ENCODE data around the gene STOML3.

DNA sequence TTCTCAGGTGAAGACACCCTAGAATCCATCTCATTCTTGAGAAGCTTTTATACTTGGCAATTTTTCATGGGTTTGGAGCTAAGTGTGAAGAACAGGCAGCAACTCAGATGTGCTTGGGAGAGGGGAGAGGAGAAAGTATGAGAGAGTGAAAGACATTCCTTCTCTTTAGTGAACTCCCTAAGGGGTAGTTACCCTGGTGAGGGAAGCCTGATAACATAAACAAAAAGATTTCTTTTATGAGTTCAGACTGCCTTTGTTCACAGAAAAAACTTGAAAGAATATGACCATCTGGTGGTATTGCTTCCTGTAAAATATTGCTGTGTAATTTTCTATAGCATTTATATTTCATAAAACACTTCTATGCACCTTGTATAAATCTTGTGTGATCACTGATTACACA lies at the start of gene STOML3:
- TF ChIP-seq, protein P1, sequence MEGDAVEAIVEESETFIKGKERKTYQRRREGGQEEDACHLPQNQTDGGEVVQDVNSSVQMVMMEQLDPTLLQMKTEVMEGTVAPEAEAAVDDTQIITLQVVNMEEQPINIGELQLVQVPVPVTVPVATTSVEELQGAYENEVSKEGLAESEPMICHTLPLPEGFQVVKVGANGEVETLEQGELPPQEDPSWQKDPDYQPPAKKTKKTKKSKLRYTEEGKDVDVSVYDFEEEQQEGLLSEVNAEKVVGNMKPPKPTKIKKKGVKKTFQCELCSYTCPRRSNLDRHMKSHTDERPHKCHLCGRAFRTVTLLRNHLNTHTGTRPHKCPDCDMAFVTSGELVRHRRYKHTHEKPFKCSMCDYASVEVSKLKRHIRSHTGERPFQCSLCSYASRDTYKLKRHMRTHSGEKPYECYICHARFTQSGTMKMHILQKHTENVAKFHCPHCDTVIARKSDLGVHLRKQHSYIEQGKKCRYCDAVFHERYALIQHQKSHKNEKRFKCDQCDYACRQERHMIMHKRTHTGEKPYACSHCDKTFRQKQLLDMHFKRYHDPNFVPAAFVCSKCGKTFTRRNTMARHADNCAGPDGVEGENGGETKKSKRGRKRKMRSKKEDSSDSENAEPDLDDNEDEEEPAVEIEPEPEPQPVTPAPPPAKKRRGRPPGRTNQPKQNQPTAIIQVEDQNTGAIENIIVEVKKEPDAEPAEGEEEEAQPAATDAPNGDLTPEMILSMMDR (IDR thresholded peaks at IDR 0.05), result no peak
- TF ChIP-seq POLR2A (IDR thresholded peaks at IDR 0.05), result no peak

Data from Peyer's patch (tissue), 4 donors.